HG03575 (cell line): ENCODE measurements around the gene GCNT1.

Source experiments
- ATAC-seq: cut with Tn5 transposase; IDR thresholded peaks from one replicate; pipeline ENCODE4 v1.9.1; 2021; ENCODE audit not compliant: unreplicated experiment, insufficient number of reproducible peaks, low FRiP score; ENCODE audit errors: extremely low read depth

The GCNT1 gene

DNA sequence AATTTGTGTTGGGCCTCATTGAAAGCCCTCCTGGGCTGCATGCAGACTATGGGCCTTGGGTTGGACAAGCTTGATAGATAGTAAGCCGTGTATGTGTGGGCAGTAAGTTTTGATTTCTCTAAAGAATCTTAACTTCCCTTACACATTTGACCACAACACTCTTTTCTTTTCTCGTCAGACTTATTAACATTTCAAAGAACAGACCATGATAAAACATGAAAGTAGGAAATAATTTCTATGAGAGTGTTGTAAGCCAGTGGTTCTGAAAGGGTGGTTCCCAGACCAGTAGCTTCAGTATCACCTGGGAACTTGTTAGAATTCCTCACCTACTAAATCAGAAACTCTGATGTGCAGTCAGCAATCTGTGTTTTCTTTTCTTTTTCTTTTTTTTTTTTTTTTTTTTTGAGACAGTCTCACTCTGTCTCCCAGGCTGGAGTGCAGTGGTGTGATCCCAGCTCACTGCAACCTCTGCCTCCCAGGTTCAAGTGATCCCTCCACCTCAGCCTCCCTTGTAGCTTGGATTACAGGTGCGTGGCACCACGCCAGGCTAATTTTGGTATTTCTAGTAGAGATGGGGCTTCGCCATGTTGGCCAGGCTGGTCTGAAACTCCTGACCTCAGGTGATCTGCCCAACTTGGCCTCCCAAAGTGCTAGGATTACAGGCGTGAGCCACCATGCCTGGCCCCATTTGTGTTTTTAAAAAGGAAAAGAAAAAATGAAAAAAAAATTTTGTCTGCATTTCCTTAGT, 20.0 kb upstream of the GCNT1 start:
- ATAC-seq = peak; percentile 55

DNA sequence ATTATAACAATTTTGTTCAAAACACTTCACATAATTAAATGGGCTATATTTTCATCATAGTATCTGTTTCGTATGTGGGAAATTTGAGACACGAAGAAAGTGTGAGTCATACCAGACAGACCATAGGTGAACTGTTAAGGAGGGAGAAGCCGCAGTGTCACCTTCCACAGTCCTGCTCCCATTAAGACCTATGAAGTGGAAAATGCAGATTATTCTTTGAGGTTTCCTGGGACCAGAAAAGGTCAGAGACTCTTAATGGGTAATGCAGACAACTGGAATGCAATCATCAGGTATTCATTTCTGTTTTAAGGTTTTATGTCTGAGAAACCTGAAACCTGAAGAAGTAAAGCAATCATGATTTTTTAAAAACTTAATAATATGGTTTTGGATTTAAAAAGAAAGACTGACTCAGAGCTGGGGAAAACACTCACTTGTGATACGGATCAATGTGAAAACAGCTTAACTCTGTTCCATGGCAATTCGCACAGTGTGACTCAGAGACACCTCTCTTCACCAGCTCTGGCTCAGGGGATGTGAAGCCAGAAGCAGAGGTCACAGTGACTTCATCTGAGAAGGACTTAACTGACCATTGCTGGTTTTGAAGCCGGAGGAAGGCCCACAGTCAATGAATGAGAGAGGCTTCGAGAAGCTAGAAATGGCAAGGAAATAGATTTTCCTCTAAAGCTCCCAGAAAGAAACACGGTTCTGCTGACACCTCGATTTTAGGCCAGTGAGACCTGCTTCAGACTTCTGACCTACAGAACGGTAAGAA, 17.2 kb upstream of the GCNT1 start:
- ATAC-seq = peak; percentile 49

DNA sequence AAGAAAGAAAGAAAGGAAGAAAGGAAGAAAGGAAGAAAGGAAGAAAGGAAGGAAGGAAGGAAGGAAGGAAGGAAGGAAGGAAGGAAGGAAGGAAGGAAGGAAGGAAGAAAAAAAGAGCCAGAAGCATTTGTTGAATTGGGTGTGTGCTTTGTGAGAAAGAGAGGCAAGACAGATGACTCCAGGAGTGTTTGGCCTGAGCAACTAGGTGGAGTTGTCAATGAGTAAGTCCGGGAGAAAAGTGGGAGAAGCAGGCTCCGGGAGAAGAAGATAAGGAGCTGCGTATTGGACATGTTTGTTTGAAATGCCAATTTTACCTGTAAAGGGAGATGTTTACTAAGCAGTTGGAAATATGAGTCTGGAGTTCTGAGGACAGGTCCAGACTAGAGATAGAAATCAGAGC, 15.1 kb upstream of the GCNT1 start:
- no peak for ATAC-seq

DNA sequence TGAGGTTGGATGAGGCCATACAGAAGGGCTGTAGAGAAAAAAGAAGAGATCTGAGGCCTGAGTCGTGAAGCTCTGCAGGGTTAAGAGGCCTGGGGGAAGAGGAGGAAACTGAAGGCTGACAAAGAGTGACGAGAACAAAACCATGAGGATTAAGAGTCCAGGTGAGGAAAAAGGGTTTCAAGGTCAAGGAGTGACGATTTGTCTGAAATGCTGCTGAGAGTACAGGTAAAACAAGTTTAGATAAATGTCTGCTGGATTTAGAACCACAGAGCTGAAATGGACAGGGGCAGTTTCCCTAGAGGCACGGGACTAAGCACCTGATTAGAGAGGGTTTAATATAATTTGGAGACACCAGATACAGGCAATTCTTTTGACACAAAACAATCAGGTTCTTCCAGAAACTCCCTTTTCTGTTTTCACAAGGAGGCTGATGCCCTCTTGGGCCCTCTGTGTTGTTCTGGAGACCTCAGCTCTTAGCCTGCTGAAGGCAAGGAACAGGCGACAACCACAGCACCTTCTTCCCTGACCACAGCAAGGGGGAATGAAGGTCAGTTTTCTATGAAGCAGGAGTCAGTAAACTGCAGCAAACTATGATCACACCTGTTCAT, 14.6 kb upstream of the GCNT1 start:
- ATAC-seq = no peak

DNA sequence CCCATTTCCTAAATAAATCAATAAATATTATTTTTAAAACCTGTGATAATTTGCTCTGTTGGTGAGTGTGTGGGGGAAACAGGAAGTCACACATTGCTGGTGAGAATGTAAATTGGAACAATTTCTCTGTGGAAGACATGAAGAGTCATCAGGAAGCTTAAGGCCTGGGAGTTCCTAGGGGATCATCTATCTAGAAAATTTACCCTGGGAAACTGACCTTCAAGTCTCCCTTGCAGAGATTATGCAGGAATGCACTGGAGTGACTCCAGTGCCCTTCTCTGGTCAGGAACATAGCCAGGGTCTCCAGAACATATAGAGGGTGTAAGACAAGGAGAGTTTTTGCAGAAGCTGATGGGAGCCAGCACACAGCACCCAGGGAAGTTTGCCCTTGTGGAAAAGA, 13.0 kb upstream of the GCNT1 start:
- ATAC-seq = no peak

DNA sequence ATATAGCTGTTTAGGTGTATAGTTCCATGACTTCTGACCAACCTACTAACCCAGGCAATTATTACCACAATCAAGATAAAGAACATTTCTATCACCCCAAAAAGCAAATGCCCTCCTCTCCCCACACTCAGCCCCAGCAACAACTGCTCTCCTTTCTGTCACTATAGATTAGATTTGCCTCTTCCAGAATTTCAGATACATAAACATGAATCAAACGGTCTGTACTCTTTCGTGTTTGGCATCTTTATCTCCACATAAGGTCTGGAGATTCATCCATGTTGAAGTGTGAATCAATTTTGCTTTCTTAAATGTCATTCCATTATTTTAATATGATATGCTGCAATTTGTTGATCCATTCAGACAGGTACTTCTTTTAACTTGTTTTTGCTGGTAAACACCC, 10.5 kb upstream of the GCNT1 start:
- no peak for ATAC-seq

DNA sequence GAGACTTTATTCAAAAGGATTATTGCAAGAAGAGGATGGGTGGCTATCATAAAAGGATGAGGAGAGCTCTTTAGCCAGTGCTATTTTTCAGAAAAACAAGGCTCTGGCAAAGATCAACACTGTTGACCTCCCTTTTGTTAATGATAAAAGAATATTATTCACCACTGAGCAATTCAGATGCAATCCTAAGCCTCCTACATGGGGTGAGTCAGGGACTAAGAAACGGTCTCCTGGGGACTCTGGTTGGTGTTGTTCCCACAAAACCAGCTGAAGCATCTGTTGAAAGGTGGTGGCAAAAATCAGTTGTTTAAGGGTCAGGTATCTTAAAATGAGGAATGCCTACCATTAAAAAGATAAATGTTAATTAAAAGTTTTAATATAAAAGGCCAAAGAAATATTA, 7.7 kb upstream of the GCNT1 start:
- ATAC-seq = no peak

DNA sequence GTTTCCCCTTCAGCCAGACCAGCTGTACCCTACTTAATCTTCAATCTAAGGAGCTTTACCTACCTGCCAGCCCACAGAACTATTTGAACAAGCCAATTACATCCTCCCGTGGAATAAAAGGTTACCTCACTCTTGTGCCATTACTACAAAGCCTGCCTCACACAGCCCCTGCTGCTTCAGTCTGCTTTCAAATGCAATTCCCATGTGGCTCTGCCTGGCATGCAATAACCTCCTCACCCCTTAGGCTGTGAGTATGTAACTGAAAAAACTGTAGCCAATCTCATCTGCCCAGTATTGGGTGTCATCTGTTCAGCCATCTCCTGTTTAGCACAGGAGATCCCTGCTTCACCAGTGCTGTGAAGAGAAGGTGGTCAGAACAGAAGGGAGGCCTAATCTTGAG, 6.1 kb upstream of the GCNT1 start:
- no peak for ATAC-seq

DNA sequence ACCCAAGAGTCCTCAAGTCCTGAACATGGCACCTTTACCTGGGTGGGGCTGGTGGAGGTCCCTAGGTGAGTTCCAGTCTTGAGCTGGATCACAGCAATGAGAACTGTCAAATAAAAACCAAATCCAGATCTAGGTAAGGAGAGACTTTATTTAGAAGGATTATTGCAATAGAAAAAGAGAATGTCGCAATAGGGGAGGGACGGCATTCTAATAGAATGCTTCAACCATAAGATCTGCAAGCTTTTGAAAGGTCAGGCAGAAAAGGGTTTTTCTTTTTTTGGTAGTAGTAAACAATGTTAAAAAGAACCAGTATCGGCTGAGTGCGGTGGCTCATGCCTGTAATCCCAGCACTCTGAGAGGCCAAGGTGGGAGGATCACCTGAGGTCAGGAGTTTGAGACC, 5.2 kb upstream of the GCNT1 start:
- ATAC-seq = no peak

DNA sequence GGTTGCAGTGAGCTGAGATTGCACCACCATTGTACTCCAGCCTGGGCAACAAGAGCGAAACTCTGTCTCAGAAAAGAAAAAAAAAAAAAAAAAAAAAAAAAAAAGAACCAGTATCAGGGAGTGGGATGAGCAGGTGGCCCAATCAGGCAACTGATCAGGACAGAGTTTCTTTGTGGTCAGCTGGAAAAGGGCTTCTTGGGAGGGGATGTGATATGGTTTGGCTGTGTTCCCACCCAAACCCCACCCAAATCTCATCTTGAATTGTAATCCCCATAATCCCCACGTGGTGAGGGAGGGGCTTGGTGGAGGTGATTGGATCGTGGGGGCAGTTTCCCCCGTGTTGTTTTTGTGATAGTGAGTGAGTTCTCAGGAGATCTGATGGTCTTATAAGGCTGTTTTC, 4.7 kb upstream of the GCNT1 start:
- no peak for ATAC-seq

DNA sequence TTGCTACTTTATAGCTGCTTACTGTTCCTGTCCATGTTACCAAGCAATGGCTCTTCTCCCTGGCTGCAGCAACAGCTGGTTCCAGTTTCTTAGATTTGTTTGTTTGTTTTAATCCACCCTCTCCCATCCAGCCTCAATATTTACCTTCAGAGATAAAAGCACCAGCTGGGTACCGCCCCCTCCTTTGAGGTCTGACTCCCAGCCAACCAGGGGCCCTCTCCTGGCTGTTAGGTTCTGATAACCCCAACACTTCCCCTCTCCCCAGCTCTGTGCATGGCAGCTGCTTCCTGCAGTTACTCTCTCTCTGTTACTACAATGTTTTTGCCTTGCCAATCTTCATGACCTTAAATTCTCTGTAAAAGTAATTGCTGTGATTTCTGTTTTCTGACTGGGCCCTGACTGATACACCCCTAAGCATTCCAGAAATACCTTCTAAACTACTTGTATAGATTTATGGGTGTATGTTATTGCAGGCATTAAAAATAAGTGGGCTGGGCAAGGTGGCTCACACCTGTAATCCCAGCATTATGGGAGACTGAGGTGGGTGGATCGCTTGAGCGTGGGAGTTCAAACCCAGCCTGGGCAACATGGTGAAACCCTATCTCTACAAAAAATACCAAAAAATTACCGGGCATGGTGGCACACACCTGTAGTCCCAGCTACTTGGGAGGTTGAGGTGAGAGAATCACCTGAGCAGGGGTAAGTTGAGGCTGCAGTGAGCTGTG, 2.6 kb upstream of the GCNT1 start:
- peak; percentile 26 for ATAC-seq

DNA sequence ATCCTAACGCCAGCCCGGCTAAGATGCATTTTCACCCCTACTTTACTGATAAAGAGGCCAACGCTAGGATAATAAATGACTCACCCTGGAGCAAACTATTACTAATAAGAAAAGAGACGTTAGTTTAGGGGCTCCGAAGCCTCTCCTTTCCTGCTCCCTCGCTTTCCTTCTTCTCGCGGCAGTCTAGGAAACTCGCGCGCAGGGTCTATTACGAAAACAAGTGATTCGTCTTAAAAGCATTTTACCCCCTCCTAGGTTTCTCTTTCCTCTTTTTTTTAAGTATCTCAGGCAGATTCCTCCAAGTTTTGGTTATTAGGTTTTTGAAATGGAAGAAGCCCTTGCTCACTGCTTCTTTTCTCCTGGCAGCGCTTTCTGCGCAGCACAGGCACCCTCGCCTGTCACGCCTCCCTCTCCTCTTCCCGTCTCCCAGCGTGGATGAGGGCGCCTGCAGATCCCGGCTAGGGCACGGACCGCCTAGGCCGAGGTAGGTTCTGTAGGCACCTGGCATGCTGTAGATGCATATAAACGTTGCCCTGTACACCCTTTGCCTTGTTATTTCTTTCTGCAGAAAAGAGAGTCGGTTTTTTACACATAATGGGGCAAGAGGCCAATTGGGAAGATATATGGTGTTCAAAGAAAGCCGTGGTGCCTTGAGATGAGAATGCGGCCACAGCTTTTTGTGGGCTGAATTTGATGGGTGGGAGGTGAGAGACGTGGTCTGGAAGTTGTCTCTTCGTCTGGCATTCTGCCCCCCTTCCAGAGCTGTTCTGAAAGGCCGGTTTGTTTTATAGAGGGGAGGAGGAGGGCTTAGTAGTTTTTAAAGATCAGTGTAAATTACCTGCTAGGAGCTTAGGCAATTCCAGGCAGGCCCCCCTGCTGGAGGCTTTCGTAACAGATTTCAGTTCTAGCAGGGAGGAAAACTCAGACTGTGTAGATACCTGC, 983 bp downstream of the GCNT1 start:
- no peak for ATAC-seq

DNA sequence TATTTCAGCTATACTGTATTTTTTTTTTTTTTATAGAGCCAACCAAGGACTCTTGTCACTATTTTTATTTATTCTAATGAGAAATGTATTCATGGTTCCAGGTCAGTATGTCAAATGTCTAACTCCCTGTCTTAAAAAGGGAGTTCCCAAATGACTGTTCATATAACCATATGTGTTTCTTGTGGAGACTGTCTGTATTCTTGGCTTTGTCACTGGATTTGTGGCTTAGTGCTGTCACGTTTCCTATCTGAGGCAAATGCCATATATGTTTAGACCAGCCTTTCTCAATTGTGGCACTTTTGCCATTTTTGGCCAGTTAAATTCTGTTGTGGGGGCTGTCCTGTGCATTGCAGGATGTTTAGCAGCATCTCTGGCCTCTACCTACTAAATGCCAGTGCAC, 3.1 kb downstream of the GCNT1 start:
- ATAC-seq = no peak

DNA sequence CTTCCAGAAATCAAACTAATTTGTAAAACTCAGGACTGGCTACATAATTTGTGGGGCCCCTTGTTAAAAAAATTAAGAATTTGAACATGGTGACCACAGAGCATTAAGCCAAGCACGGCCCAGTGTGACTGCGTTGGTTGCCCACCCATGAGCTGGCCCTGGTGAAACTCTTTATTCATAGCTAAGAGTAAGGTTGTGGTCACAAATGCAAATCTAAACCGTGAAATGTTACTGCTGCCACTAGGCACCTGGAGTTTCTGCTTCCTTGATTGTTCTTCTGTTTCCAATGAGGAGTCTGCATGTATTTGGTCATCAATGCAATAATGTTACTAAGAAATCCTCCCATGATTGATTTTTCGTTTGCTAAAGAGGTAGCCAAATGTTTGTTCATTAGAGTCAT, 4.2 kb downstream of the GCNT1 start:
- ATAC-seq = peak; percentile 24

DNA sequence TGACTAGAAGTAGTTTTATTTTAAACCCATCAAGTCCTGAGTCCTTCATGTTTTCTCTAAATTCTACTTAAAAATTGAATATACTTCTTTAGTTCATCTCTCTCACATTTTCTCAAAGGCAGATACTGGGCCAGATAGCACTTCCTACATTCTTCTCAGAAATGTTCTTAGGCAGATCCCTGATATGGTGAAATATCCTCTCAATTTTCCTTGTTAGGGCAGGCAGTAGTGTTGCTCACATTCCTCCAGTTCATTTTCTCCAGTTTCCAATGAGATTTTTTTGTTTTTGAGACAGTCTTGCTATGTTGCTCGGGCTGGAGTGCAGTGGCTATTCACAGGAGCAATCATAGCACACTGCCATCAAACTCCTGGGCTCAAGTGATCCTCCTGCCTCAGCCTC, 5.7 kb downstream of the GCNT1 start:
- no peak for ATAC-seq

DNA sequence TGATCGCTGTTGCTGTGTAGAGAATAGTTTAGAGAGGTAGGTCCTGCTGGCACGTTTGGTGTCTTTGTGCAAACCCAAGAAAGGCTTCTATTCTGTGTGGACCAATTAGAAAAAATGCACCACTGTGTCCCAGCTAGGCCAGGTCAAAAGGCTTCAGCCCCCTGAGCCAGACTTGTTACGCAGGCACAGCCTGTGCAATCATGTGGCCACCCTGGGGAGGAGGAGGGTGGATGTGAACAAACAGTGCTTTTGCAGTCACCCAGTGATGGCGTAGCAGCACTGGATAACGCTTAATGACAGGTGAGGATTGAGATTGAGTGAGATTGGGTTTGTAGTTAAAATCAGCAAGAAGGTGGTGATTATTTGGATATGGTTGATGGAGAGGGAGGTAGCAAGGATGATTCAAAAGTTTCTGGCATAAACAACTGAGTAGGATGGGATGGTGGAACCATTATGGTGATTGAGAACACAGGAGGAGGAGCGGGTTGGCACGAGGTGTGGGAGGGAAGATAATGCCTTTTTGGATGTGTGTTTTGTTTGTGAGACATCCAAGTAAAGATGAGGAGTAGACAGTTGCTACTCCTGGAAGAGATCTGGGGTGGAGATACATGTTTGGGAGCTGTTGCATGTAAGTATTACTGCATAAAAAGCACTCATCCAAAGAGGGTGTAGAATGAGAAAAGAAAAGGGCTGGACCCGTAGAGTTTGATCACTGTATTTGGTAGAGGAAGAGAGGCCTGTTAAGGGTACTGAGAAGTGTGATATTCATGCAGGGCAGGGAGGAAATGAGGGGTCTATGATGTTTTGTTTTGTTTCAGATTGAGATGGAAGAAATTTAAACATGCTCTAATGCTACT, 6.7 kb downstream of the GCNT1 start:
- no peak for ATAC-seq

DNA sequence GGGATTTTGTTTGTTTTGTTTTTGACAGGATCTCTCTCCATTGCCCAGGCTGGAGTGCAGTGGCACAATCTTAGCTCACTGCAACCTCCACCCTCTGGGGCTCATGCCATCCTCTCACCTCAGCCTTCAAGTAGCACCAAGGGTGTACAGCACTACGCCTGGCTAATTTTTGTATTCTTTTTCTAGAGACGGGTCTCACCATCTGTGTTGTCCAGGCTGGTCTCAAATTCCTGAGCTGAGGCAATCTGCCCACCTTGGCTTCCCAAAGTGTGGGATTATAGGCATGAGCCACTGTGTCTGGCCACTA, 7.3 kb downstream of the GCNT1 start:
- ATAC-seq = no peak

DNA sequence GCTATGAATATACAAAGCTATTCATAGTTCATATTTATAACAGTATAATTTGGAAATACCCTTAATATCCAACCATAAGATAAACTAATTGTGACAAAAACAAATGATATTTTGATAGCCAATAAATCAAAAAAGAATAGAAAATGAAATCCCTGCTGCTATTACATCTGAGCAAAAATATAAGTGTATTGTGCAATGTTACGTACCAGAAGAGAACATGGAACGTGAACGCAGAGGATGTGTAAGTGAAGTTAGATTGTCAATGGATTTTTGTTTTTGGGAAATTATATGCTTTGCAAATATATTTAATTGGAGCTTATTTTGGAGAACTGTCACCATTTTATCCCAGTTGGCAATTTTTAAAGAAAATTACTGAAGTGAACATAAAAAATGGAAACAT, 15.4 kb downstream of the GCNT1 start:
- no peak for ATAC-seq
